HG02763 (cell line): Measurements from ENCODE around the gene SRRM2.

ENCODE experiments used
- ATAC-seq: cut with Tn5 transposase; IDR thresholded peaks from one replicate; pipeline ENCODE4 v1.9.1; 2021; ENCODE audit warnings: mild to moderate bottlenecking, moderate library complexity; ENCODE audit not compliant: unreplicated experiment

The SRRM2 gene

GRCh38 chr16:2761472-2761871 lies 9.0 kb downstream of the SRRM2 start:
- ATAC-seq: no peak

GRCh38 chr16:2761886-2762583 lies 9.6 kb downstream of the SRRM2 start:
- no peak for ATAC-seq

GRCh38 chr16:2762711-2763110 lies 10.3 kb downstream of the SRRM2 start:
- ATAC-seq: no peak

- no peak for ATAC-seq
Measured at GRCh38 chr16:2763173-2763572, 10.7 kb downstream of the SRRM2 start.

GRCh38 chr16:2764718-2765117 lies 12.3 kb downstream of the SRRM2 start:
- ATAC-seq: no peak

- no peak for ATAC-seq
Measured at GRCh38 chr16:2765462-2766404, 13.3 kb downstream of the SRRM2 start.

GRCh38 chr16:2766430-2767139 lies 14.1 kb downstream of the SRRM2 start:
- no peak for ATAC-seq

- no peak for ATAC-seq
Measured at GRCh38 chr16:2767140-2767731, 14.8 kb downstream of the SRRM2 start.

- ATAC-seq: no peak
Measured at GRCh38 chr16:2767891-2768290, 15.5 kb downstream of the SRRM2 start.

- no peak for ATAC-seq
Measured at GRCh38 chr16:2768403-2769089, 16.1 kb downstream of the SRRM2 start.

GRCh38 chr16:2769100-2769529 lies 16.7 kb downstream of the SRRM2 start:
- ATAC-seq: no peak

GRCh38 chr16:2769675-2770056 lies 17.2 kb downstream of the SRRM2 start:
- ATAC-seq: no peak

GRCh38 chr16:2770057-2770951 lies 17.9 kb downstream of the SRRM2 start:
- no peak for ATAC-seq

- no peak for ATAC-seq
Measured at GRCh38 chr16:2771496-2772402, 19.3 kb downstream of the SRRM2 start.

GRCh38 chr16:2773188-2773968 lies 20.9 kb downstream of the SRRM2 start:
- no peak for ATAC-seq

- no peak for ATAC-seq
Measured at GRCh38 chr16:2774161-2774891, 21.9 kb downstream of the SRRM2 start.

GRCh38 chr16:2775131-2775716 lies 22.8 kb downstream of the SRRM2 start:
- no peak for ATAC-seq
